H1 (cell line): ENCODE data around the gene ZNF280C. TPM values are rescaled to one million over a fixed set of nuclear protein-coding genes. Genes with fewer than 3 reads are reported as not detected.

Experiments used
- CTCF ChIA-PET: fragments of 300-600 bp; sonication (Branson Sonifier 250); formaldehyde crosslinking; loops from one replicate; lab custom pipeline; 2021; ENCODE audit not compliant: partially characterized antibody; lab: Charles Lee
- POLR2A ChIA-PET: fragments of 300-600 bp; sonication (Branson Sonifier 250); formaldehyde crosslinking; loops from one replicate; lab custom pipeline; 2021; ENCODE audit warnings: inconsistent platforms; ENCODE audit not compliant: partially characterized antibody; lab: Charles Lee
- DNase-seq, 2 experiments: peaks; one replicate each; pipeline versions ENCODE4 v3.0.0 to v3.0.0-alpha.2; 2010 to 2022; ENCODE audit warnings: low spot score in 2 of 2, low read depth in 1 of 2, mixed read lengths in 1 of 2
- FAIRE-seq: peaks from 2 replicates; lab custom pipeline; 2011; peaks lifted over from hg19 to GRCh38; lab: Jason Lieb, UNC
- H2AFZ ChIP-seq: 2 replicates; pipeline ENCODE4 v1.8.1; 2012; ENCODE audit warnings: low read length, inconsistent platforms
- H2AK5ac ChIP-seq: 2 replicates; pipeline ENCODE4 v1.6.1; 2013; ENCODE audit warnings: low read depth, low read length
- H2BK120ac ChIP-seq: replicated peaks from 2 replicates; pipeline ENCODE3; 2013; ENCODE audit warnings: low read depth, low read length, inconsistent platforms
- H2BK12ac ChIP-seq: 2 replicates; pipeline ENCODE4 v1.6.1; 2013; ENCODE audit warnings: low read depth, low read length
- H2BK15ac ChIP-seq: 2 replicates; pipeline ENCODE4 v1.6.1; 2013; ENCODE audit warnings: low read length
- H2BK20ac ChIP-seq: 2 replicates; pipeline ENCODE4 v1.6.1; 2013; ENCODE audit warnings: low read length
- H2BK5ac ChIP-seq: 2 replicates; pipeline ENCODE4 v1.6.1; 2013; ENCODE audit warnings: low read depth, low read length
- H3K14ac ChIP-seq: 2 replicates; pipeline ENCODE4 v1.6.1; 2013; ENCODE audit warnings: inconsistent platforms; ENCODE audit not compliant: insufficient read length
- H3K18ac ChIP-seq: 2 replicates; pipeline ENCODE4 v1.6.1; 2013; ENCODE audit warnings: low read length; ENCODE audit errors: extremely low read depth
- H3K23ac ChIP-seq: 2 replicates; pipeline ENCODE4 v1.6.1; 2013; ENCODE audit warnings: inconsistent platforms; ENCODE audit not compliant: insufficient read length
- H3K23me2 ChIP-seq: 2 replicates; pipeline ENCODE4 v1.6.1; 2013; ENCODE audit warnings: low read depth, low read length
- H3K27ac ChIP-seq: 2 replicates; pipeline ENCODE4 v1.6.1; 2011; ENCODE audit warnings: low read depth, low read length, inconsistent platforms
- H3K27me3 ChIP-seq, 4 experiments: replicated peaks in 1 of 4; 1 replicate in 1 of 4; 2 replicates in 3 of 4; pipeline versions ENCODE4 v1.6.1 to v1.8.1; 2011 to 2013; ENCODE audit warnings: low read length in 3 of 4, mild to moderate bottlenecking in 3 of 4, inconsistent platforms in 2 of 4, mixed read lengths in 2 of 4, moderate library complexity in 1 of 4; ENCODE audit not compliant: control insufficient read depth in 3 of 4, insufficient read depth in 3 of 4; ENCODE audit errors: extremely low read depth in 1 of 4
- H3K36me3 ChIP-seq, 4 experiments: 2 replicates each; pipeline versions ENCODE4 v1.6.1 to v1.8.1; 2011 to 2013; ENCODE audit warnings: mild to moderate bottlenecking in 4 of 4, low read length in 3 of 4, moderate library complexity in 2 of 4, control low read depth in 1 of 4, inconsistent platforms in 1 of 4; ENCODE audit not compliant: insufficient read depth in 4 of 4, control insufficient read depth in 2 of 4
- H3K4ac ChIP-seq: replicated peaks from 2 replicates; pipeline ENCODE3; 2013; ENCODE audit warnings: low read length, low read depth, mixed read lengths, inconsistent platforms; ENCODE audit not compliant: insufficient read length
- H3K4me1 ChIP-seq, 4 experiments: replicated peaks in 1 of 4; 1 replicate in 1 of 4; 2 replicates in 3 of 4; pipeline versions ENCODE4 v1.6.1 to v1.8.1; 2011 to 2013; ENCODE audit warnings: low read length in 3 of 4, inconsistent platforms in 2 of 4, mixed read lengths in 1 of 4; ENCODE audit not compliant: insufficient read depth in 4 of 4, control insufficient read depth in 3 of 4
- H3K4me2 ChIP-seq, 2 experiments: 2 replicates each; pipeline versions ENCODE4 v1.6.1 to v1.8.1; 2011 to 2013; ENCODE audit warnings: low read depth in 2 of 2, low read length in 2 of 2, control low read depth in 1 of 2, inconsistent platforms in 1 of 2, mild to moderate bottlenecking in 1 of 2; ENCODE audit not compliant: insufficient read depth in 1 of 2
- H3K4me3 ChIP-seq, 4 experiments: fragments of 200-600, 300-600 bp in 1 of 4; sonication (generic), shearing (Covaris generic), sonication (Bioruptor Twin) in 1 of 4; 2 replicates each; pipeline versions ENCODE4 v1.5.1 to v1.8.1; 2011 to 2016; ENCODE audit warnings: low read length in 4 of 4, low read depth in 3 of 4, control low read depth in 2 of 4, inconsistent platforms in 2 of 4, mild to moderate bottlenecking in 2 of 4, mixed read lengths in 1 of 4, moderate library complexity in 1 of 4; ENCODE audit not compliant: insufficient read depth in 2 of 4; ENCODE audit errors: extremely low read depth in 1 of 4
- H3K56ac ChIP-seq: replicated peaks from 2 replicates; pipeline ENCODE3; 2013; ENCODE audit warnings: low read depth, mild to moderate bottlenecking, mixed read lengths, low read length, inconsistent platforms; ENCODE audit not compliant: insufficient read length
- H3K79me1 ChIP-seq: 2 replicates; pipeline ENCODE4 v1.6.1; 2013; ENCODE audit warnings: low read depth, low read length, control low read depth
- H3K79me2 ChIP-seq, 2 experiments: 2 replicates each; pipeline versions ENCODE4 v1.6.1 to v1.8.1; 2012 to 2013; ENCODE audit warnings: low read length in 2 of 2, mild to moderate bottlenecking in 2 of 2, inconsistent platforms in 1 of 2; ENCODE audit not compliant: insufficient read depth in 2 of 2, control insufficient read depth in 1 of 2
- H3K9ac ChIP-seq, 4 experiments: replicated peaks in 1 of 4; 1 replicate in 1 of 4; 2 replicates in 3 of 4; pipeline versions ENCODE4 v1.6.1 to v1.8.1; 2011 to 2013; ENCODE audit warnings: low read depth in 3 of 4, low read length in 3 of 4, control low read depth in 2 of 4, mild to moderate bottlenecking in 2 of 4, moderate library complexity in 2 of 4, inconsistent platforms in 1 of 4; ENCODE audit errors: extremely low read depth in 1 of 4
- H3K9me3 ChIP-seq, 2 experiments: 2 replicates each; pipeline versions ENCODE4 v1.6.1 to v1.8.1; 2012 to 2013; ENCODE audit warnings: mild to moderate bottlenecking in 2 of 2, moderate library complexity in 2 of 2, control low read depth in 1 of 2, inconsistent platforms in 1 of 2, low read depth in 1 of 2, low read length in 1 of 2, mixed read lengths in 1 of 2; ENCODE audit not compliant: insufficient read depth in 2 of 2
- H4K20me1 ChIP-seq, 2 experiments: replicated peaks in 1 of 2; 2 replicates each; pipeline versions ENCODE3 to v1.8.1; 2011 to 2013; ENCODE audit warnings: inconsistent platforms in 2 of 2, low read length in 2 of 2, mild to moderate bottlenecking in 1 of 2; ENCODE audit not compliant: insufficient read depth in 2 of 2, control insufficient read depth in 1 of 2
- H4K5ac ChIP-seq: 2 replicates; pipeline ENCODE4 v1.6.1; 2013; ENCODE audit warnings: low read length, low read depth, mixed read lengths, inconsistent platforms; ENCODE audit not compliant: insufficient read length
- H4K8ac ChIP-seq: 2 replicates; pipeline ENCODE4 v1.8.0; 2013; ENCODE audit warnings: mild to moderate bottlenecking, moderate library complexity, low read length, inconsistent platforms; ENCODE audit not compliant: insufficient read depth; ENCODE audit errors: extremely low read depth
- H4K91ac ChIP-seq: replicated peaks from 2 replicates; pipeline ENCODE3; 2013; ENCODE audit warnings: low read length, mixed read lengths, inconsistent platforms; ENCODE audit not compliant: insufficient read length
- CREB1 ChIP-seq: IDR thresholded peaks from 2 replicates; pipeline ENCODE4 v1.6.1; 2012; ENCODE audit warnings: inconsistent platforms
- FOSL1 ChIP-seq: IDR thresholded peaks from 2 replicates; pipeline ENCODE4 v1.6.1; 2011; ENCODE audit warnings: mild to moderate bottlenecking, low read depth, low read length, moderate library complexity; ENCODE audit not compliant: insufficient read depth
- SUZ12 ChIP-seq: fragments of 200-600 bp; sonication (generic); IDR thresholded peaks from 2 replicates; pipeline ENCODE4 v1.6.1; 2012; ENCODE audit warnings: mild to moderate bottlenecking, inconsistent platforms, low read length, moderate library complexity, mixed read lengths
- TCF12 ChIP-seq: IDR thresholded peaks from 2 replicates; pipeline ENCODE4 v1.6.1; 2011; ENCODE audit warnings: low read depth, mild to moderate bottlenecking, low read length
- polyA plus RNA-seq, 7 experiments: library from polyadenylated mRNA; depleted of rRNA in 3 of 7; stranded (reverse) in 5 of 7; unstranded in 2 of 7; fragments of >200 nt in 5 of 7; fragments of 200-250 nt in 2 of 7; gene quantifications; 1 replicate in 5 of 7; 2 replicates in 1 of 7; 4 replicates in 1 of 7; pipeline versions ENCODE4 v1.2.1 to v1.2.3, GENCODE V29; 2011 to 2013; ENCODE audit warnings: missing spikeins in 2 of 7, mixed read lengths in 2 of 7
- total RNA-seq: library from RNA; stranded (reverse); fragmentation: NEBNext Ultra II Directional; extraction: Animal tissue kit (Norgen Biotek cat#: 25700); gene quantifications from 2 replicates; pipeline ENCODE4 v1.2.1, GENCODE V29; 2021

ZNF280C gene
- total and polyA plus RNA-seq, 2 of the 8 experiments (the other 6 are each of a cell fraction or from before 2014, with no cell fraction given): 8.4 to 13.4 TPM

DNA sequence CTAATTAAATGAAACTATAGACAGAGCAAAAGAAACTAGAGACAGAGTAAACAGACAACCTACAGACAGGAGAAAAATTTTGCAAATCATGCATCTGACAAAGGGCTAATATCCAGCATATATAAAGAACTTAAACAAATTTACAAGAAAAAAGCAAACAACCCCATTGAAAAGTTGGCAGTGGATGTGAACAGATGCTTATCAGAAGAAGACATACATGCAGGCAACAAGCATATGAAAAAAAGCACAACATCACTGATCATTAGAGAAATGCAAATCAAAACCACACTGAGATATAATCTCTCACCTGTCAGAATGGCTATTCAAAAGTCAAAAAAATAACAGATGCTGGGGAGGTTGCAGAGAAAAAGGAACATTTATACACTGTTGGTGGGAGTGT lies 14.8 kb downstream of the ZNF280C start:
- Histone ChIP-seq H3K4me2 (no peak overlapping the region), H2BK12ac (no peak overlapping the region), H3K4me3 (no peak overlapping the region), H3K4ac (no peak overlapping the region), H2BK20ac (no peak overlapping the region), H4K5ac (no peak overlapping the region), H4K8ac (no peak overlapping the region), H3K79me1 (0 out of 2 replicates have a peak, but pooled peaks cover 3% of the 10 kb centered on the region), H4K20me1 (peaks cover 0 to 3% of the 10 kb centered on the region in 2 experiments), H3K9me3 (no peaks in the 10 kb centered on the region), H3K23me2 (no peaks in the 10 kb centered on the region), H2BK5ac (no peak overlapping the region), H3K4me1 (no peaks in the 10 kb centered on the region), H3K79me2 (peaks cover 0 to 36% of the 10 kb centered on the region in 2 experiments; a peak in 2 of 4 replicates), H2AFZ (no peak overlapping the region), H3K18ac (no peak overlapping the region), H4K91ac (no peak overlapping the region), H3K14ac (no peak overlapping the region), H3K56ac (no peak overlapping the region), H3K9ac (no peak overlapping the region), H3K27ac (no peak overlapping the region), H3K36me3 (peaks cover 0 to 6% (median 0%) of the 10 kb centered on the region in 4 experiments; a peak in 2 of 8 replicates), H3K23ac (no peak overlapping the region), H2BK15ac (no peak overlapping the region), H2BK120ac (no peak overlapping the region), H3K27me3 (no peaks in the 10 kb centered on the region), H2AK5ac (no peak overlapping the region)
- DNase-seq (no peak), FAIRE-seq (no peak)
- ChIA-PET POLR2A (interaction anchor here (0.6 kb wide), 1 partner anchor 556 kb away, joined by 3 read pairs; no protein-coding TSS in a partner anchor), CTCF (no interaction called here)
- TF ChIP-seq TCF12: no peak
- TF ChIP-seq SUZ12: no peak
- TF ChIP-seq FOSL1: no peak
- no peak for TF ChIP-seq CREB1
